Esophagus squamous epithelium (tissue), 5 donors: ENCODE data around the gene OR1J4. TPM values are rescaled to one million over a fixed set of nuclear protein-coding genes. Genes with fewer than 3 reads are reported as not detected.

Experiments used
- DNase-seq: peaks from one replicate; lab custom pipeline; 2025; lab: John Stamatoyannopoulos, UW
- H3K27ac ChIP-seq, 4 donors: fragments of 200-600 bp; sonication (generic); one replicate each; pipeline ENCODE4 v1.5.1; 2016 to 2019; ENCODE audit warnings: mild to moderate bottlenecking in 1 of 4
- H3K27me3 ChIP-seq, 4 donors: fragments of 200-600 bp; sonication (generic); 1 replicate in 3 of 4; 2 replicates in 1 of 4; pipeline versions ENCODE4 v1.5.1 to v1.6.0; 2017 to 2021; ENCODE audit warnings: antibody characterized with exemption in 1 of 4
- H3K36me3 ChIP-seq, 3 donors: fragments of 200-600 bp; sonication (generic); one replicate each; pipeline ENCODE4 v1.5.1; 2016 to 2019
- H3K4me1 ChIP-seq, 3 donors: fragments of 200-600 bp; sonication (generic); one replicate each; pipeline ENCODE4 v1.5.1; 2017 to 2019
- H3K4me3 ChIP-seq, 4 donors: fragments of 200-600 bp; sonication (generic); 1 replicate in 3 of 4; 2 replicates in 1 of 4; pipeline ENCODE4 v1.5.1; 2016 to 2019; ENCODE audit warnings: mild to moderate bottlenecking in 2 of 4, moderate library complexity in 1 of 4
- H3K9me3 ChIP-seq, 3 donors: fragments of 200-600 bp; sonication (generic); one replicate each; pipeline ENCODE4 v1.5.1; 2016 to 2019
- POLR2A ChIP-seq, 4 donors: fragments of 450-650 bp; IDR thresholded peaks; one replicate each; pipeline ENCODE4 v1.6.1; 2017; ENCODE audit warnings: antibody characterized with exemption in 4 of 4, mild to moderate bottlenecking in 4 of 4, moderate library complexity in 3 of 4
- WGBS, 2 donors: methylation state at CpG; one replicate each; pipeline ENCODE4 v1.1.5; 2018; 5-methylcytosine and 5-hydroxymethylcytosine counted together
- intact Hi-C: fragments of 100-400 bp; cut with DNase I; formaldehyde crosslinking; loops from one replicate; pipeline ENCODE4 v1.15.0; 2022
- total RNA-seq, 4 donors: library from RNA; depleted of rRNA; stranded (reverse); fragments of >200 nt; gene quantifications; one replicate each; pipeline ENCODE4 v1.1.0, GENCODE V29; 2016
- TF ChIP-seq, protein P1 (sequence below), 6 experiments: fragments of 450-650 bp in 4 of 6; fragments of 200-600 bp in 2 of 6; sonication (generic) in 2 of 6; IDR thresholded peaks; one replicate each; pipeline ENCODE4 v1.5.1; 2016 to 2019; ENCODE audit warnings: antibody characterized with exemption in 6 of 6, mild to moderate bottlenecking in 4 of 6, moderate library complexity in 4 of 6
- donor health status: DM: yes; HTN: yes; CAD: no.

Gene OR1J4
- total RNA-seq, 4 donors from 2014 or later = not detected

DNA sequence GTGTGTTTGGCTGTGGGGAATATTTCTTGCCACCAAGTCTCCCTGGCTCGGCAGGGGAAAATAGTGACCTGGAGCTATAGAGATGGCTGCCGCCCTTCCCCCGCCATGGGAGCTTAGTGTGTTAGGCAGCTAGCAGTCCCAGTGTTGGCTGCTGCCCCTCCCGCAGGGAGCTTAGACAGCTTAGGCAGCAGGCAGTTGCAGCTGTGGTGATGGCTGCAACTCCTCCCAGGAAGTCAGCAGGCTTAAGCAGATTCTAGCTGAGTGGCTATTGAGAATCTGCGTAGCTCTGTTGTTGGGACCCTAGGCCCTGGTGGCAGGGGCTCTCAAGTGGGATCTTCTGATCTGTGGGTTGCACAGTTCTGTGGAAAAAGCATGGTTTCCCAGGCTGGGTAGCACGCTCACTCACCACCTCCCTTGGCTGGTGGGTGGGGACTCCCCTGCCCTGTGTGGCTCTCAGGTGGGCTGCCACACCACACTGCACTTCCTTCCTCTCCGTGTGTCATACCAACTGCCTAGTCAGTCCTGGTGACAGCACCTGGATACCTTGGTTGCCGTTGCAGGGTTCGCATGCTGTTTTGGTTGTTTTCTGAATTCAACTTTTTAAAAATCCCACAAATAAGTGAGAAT, 43.3 kb downstream of the OR1J4 start:
- Histone ChIP-seq H3K27me3 (no peaks in the 10 kb centered on the region), H3K4me3 (no peak overlapping the region), H3K4me1 (no peaks in the 10 kb centered on the region), H3K9me3 (no peaks in the 10 kb centered on the region), H3K27ac (no peak overlapping the region), H3K36me3 (no peaks in the 10 kb centered on the region)
- no peak for DNase-seq
- WGBS, 2 donors = 41 to 56% methylated on average over 5 to 6 of the region's 9 CpGs
- intact Hi-C loops = no loop called here
- no peak for TF ChIP-seq POLR2A (IDR thresholded peaks at IDR 0.05)
- TF ChIP-seq, protein P1, sequence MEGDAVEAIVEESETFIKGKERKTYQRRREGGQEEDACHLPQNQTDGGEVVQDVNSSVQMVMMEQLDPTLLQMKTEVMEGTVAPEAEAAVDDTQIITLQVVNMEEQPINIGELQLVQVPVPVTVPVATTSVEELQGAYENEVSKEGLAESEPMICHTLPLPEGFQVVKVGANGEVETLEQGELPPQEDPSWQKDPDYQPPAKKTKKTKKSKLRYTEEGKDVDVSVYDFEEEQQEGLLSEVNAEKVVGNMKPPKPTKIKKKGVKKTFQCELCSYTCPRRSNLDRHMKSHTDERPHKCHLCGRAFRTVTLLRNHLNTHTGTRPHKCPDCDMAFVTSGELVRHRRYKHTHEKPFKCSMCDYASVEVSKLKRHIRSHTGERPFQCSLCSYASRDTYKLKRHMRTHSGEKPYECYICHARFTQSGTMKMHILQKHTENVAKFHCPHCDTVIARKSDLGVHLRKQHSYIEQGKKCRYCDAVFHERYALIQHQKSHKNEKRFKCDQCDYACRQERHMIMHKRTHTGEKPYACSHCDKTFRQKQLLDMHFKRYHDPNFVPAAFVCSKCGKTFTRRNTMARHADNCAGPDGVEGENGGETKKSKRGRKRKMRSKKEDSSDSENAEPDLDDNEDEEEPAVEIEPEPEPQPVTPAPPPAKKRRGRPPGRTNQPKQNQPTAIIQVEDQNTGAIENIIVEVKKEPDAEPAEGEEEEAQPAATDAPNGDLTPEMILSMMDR (IDR thresholded peaks at IDR 0.05) = no peak

DNA sequence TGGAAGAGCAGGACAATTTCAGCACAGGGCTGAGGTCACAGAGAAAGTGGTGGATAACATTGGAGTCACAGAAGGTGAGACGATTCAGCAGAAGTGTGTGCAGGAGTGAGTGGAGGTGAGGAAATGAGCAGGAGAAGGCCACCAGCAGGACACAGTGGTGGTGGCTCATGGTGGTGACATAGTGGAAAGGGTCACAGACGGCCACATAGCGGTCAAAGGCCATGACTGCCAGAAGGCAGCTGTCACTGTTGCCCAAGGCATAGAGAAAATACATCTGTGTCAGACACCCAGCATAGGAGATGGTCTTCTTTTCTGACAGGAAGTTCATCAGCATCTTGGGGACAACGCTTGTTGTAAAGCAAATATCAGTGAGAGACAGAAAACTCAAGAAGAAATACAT, 49.0 kb downstream of the OR1J4 start:
- H3K4me3 ChIP-seq = no peak overlapping the region
- H3K4me1 ChIP-seq = no peaks in the 10 kb centered on the region
- no peaks in the 10 kb centered on the region for H3K36me3 ChIP-seq
- no peaks in the 10 kb centered on the region for H3K27me3 ChIP-seq
- intact Hi-C loops = no loop called here
- 75 to 84% methylated on average over 4 of the region's 4 CpGs for WGBS, 2 donors
- no peak for DNase-seq
- no peaks in the 10 kb centered on the region for H3K9me3 ChIP-seq
- no peak overlapping the region for H3K27ac ChIP-seq
- TF ChIP-seq, protein P1 (IDR thresholded peaks at IDR 0.05) = no peak
- TF ChIP-seq POLR2A (IDR thresholded peaks at IDR 0.05) = no peak

Other genes starting within 250 kb of the OR1J4 start
- 10 to 100 TPM; 15.6 to 36.1 (median 30.3) TPM for gene PTGS1, start 148.1 kb upstream of the OR1J4 start, total RNA-seq
- gene OR1J1, start 41.2 kb upstream of the OR1J4 start, total RNA-seq = not detected
- not detected for gene OR1J2, start 8.3 kb upstream of the OR1J4 start, total RNA-seq
- gene OR1N1, start 8.2 kb downstream of the OR1J4 start, total RNA-seq = not detected
- gene OR1N2, start 34.0 kb downstream of the OR1J4 start, total RNA-seq = under 1 TPM in 1 of 4 donors, not detected in 3; 0.38 TPM
- gene OR1L8, start 64.2 kb downstream of the OR1J4 start, total RNA-seq = under 1 TPM in 1 of 4 donors, not detected in 3; 0.38 TPM
- not detected for gene OR1Q1, start 95.6 kb downstream of the OR1J4 start, total RNA-seq
- gene OR1B1, start 138.5 kb downstream of the OR1J4 start, total RNA-seq = not detected
- gene OR1L1, start 142.6 kb downstream of the OR1J4 start, total RNA-seq = not detected
- gene OR1L3, start 156.0 kb downstream of the OR1J4 start, total RNA-seq = not detected
- gene OR1L4, start 204.8 kb downstream of the OR1J4 start, total RNA-seq = not detected
- gene OR1L6, start 223.2 kb downstream of the OR1J4 start, total RNA-seq = not detected